ENCODE measurements around the gene ADPGK. TPM values are rescaled to one million over a fixed set of nuclear protein-coding genes. Genes with fewer than 3 reads are reported as not detected.
A peak's percentile ranks its signal among the peaks of the same experiment; 100 is the strongest.

ADPGK gene
- total RNA-seq, 4 donors from 2014 or later: 53.2 to 94.1 (median 69.7) TPM

DNA sequence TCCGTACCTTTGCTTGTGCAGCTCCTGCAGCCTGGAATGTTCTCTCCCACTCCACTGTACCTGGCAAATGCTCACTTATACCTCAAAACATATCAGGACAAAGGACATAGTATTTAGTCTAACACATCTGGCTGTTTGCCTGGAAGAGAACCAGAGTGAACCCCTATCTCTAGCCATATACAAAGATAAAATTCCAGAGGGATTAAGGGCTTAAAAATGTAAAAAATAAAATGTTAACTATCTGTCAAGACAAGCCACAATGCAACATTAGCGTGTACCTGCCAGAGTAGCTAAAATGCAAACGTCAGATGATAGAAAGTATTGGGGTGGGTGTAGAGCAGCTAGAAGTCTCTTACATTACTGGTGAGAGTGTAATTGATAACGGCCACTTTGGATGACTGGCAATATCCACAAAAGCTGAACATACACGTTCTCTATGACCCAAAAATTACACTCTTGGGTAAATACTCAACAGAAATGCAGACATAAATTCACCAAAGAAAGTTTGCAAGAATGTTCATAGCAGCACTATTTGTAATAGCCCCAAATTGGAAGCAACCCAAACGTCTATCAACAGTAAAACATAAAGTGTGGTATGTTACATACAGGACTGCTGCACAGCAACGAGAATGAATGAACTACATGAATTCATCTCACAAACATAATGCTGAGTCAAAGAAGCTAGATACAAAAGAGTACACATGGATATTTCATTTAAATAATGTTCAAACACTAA lies 18.2 kb upstream of the ADPGK start:
- TF ChIP-seq CTCF (IDR thresholded peaks at IDR 0.05): no peak
- TF ChIP-seq POLR2A (IDR thresholded peaks at IDR 0.05): no peak
- Histone ChIP-seq H3K27ac (no peak overlapping the region), H3K4me1 (peaks cover 0 to 7% (median 3%) of the 10 kb centered on the region in 4 donors), H3K27me3 (no peaks in the 10 kb centered on the region), H3K4me3 (no peak overlapping the region), H3K9me3 (no peaks in the 10 kb centered on the region), H3K36me3 (no peaks in the 10 kb centered on the region)
- DNase-seq: no peak

DNA sequence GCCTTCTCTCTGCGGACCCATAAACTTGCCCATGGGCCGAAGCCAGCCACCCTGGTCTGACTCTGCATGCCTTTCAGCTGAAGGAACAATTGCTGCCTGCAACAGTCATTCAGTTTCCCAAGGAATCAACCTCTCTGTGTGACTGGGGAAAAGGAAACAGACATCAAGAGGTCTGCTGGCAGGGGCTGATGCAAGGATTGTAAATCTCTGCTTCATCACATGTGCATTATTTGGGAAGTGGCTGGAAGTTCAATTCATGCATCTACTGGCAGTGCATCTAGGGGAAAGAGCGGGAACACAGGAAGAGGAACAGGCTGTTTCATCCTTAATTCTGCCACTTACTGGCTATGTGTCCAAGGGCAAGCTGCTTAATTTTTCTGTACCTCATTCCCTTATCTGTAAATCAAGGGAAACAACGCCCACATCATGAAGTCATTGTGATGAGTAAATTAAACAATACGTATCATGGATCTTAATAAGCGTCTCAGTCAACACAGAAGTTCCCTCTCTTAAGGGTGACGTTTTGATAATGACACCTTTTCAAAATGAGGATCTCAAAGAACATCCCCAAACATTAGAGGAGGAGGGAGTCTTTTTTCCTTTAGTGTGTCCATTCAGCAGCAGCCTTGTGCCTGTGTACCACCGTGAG lies 17.4 kb upstream of the ADPGK start:
- H3K4me3 ChIP-seq: no peak overlapping the region
- H3K9me3 ChIP-seq: no peaks in the 10 kb centered on the region
- no peaks in the 10 kb centered on the region for H3K27me3 ChIP-seq
- H3K36me3 ChIP-seq: no peaks in the 10 kb centered on the region
- no peak overlapping the region for H3K27ac ChIP-seq
- peaks cover 0 to 12% (median 4%) of the 10 kb centered on the region in 4 donors for H3K4me1 ChIP-seq
- DNase-seq: no peak
- TF ChIP-seq CTCF (IDR thresholded peaks at IDR 0.05) (no peak), POLR2A (IDR thresholded peaks at IDR 0.05) (no peak)

- Histone ChIP-seq H3K9me3 (no peaks in the 10 kb centered on the region), H3K4me1 (peaks cover 0 to 12% (median 4%) of the 10 kb centered on the region in 4 donors), H3K36me3 (no peaks in the 10 kb centered on the region), H3K27ac (no peak overlapping the region), H3K4me3 (no peak overlapping the region), H3K27me3 (no peaks in the 10 kb centered on the region)
- TF ChIP-seq POLR2A (IDR thresholded peaks at IDR 0.05) (no peak), CTCF (IDR thresholded peaks at IDR 0.05) (no peak)
- DNase-seq: no peak
Measured at GRCh38 chr15:72797834-72798233, 14.3 kb upstream of the ADPGK start.

DNA sequence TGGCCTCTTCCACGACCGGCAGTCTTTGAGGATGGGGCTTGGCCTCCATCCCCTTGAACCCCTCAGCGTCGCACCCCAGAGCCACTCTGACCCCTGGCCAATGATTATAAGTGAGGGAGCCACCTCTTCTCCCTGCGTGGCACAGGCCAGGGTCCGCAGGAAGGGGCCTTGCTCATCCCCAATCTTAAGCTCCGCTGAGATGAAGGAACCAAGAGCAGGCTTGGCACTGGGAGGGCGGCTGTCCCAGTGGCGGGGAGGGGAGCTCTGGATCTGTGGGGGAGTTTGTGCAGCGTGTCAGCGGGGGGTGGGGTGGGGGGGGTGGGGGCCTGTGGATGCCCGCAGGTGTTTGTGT lies 13.8 kb upstream of the ADPGK start:
- peaks cover 0 to 12% (median 4%) of the 10 kb centered on the region in 4 donors for H3K4me1 ChIP-seq
- peak overlapping the region; percentile 44 to 66 (median 52) for H3K4me3 ChIP-seq
- H3K27me3 ChIP-seq: no peaks in the 10 kb centered on the region
- no peaks in the 10 kb centered on the region for H3K9me3 ChIP-seq
- H3K36me3 ChIP-seq: no peaks in the 10 kb centered on the region
- H3K27ac ChIP-seq: no peak overlapping the region
- TF ChIP-seq CTCF (IDR thresholded peaks at IDR 0.05) (no peak), POLR2A (IDR thresholded peaks at IDR 0.05) (no peak)
- no peak for DNase-seq

GRCh38 chr15:72796515-72797337 lies 13.2 kb upstream of the ADPGK start:
- Histone ChIP-seq H3K27ac (no peak overlapping the region), H3K4me3 (peak overlapping the region; percentile 44 to 66 (median 52)), H3K27me3 (no peaks in the 10 kb centered on the region), H3K36me3 (no peaks in the 10 kb centered on the region), H3K4me1 (peaks cover 0 to 12% (median 4%) of the 10 kb centered on the region in 4 donors), H3K9me3 (no peaks in the 10 kb centered on the region)
- DNase-seq: peak; percentile 23 to 65 (median 55)
- no peak for TF ChIP-seq POLR2A (IDR thresholded peaks at IDR 0.05)
- TF ChIP-seq CTCF (IDR thresholded peaks at IDR 0.05): peak; percentile 42 to 72 (median 58)
